Right lobe of liver (tissue), 4 donors: ENCODE results near the gene TMEM266.

Source experiments
- POLR2A ChIP-seq: fragments of 450-650 bp; IDR thresholded peaks from one replicate; pipeline ENCODE4 v1.6.1; 2017; ENCODE audit warnings: antibody characterized with exemption, mild to moderate bottlenecking
- TF ChIP-seq, protein P1 (sequence below), 4 donors: fragments of 200-600 bp in 3 of 4; fragments of 450-650 bp in 1 of 4; IDR thresholded peaks; one replicate each; pipeline versions ENCODE4 v1.5.1 to v1.8.0; 2016 to 2022; ENCODE audit warnings: antibody characterized with exemption in 4 of 4, mild to moderate bottlenecking in 2 of 4
- donor health status: DM: no; HTN: no; CAD: no.
- donor health status: DM: no; HTN: no; CAD: no.
- donor health status: DM: no; HTN: yes; CAD: no.

DNA sequence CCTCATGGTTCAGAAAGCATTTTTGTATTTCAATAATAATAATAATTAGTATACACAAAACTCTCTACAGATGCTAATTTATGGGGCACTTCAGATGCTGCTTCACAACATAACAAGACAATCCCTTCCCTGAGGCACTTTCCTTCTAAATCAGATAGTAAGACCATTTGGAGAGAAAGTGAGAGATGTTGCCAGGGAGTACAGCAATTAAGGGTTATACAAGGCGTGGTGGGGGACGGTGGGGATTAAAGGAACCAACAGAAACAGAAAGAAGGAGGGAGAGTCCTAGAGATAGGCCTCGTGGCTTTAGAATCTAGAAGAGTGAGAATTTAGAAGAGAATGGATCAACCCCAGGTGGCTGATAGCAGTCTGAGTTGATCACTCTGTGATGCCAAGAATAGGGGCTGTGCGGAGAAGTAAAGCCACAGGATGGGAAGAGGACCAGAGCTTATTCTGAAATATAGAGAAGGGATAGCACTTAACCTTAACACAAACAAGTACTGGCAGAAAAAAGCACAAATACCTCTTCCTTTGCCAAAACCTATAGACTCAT, 174.6 kb downstream of the TMEM266 start:
- no peak for TF ChIP-seq POLR2A
- TF ChIP-seq, protein P1, sequence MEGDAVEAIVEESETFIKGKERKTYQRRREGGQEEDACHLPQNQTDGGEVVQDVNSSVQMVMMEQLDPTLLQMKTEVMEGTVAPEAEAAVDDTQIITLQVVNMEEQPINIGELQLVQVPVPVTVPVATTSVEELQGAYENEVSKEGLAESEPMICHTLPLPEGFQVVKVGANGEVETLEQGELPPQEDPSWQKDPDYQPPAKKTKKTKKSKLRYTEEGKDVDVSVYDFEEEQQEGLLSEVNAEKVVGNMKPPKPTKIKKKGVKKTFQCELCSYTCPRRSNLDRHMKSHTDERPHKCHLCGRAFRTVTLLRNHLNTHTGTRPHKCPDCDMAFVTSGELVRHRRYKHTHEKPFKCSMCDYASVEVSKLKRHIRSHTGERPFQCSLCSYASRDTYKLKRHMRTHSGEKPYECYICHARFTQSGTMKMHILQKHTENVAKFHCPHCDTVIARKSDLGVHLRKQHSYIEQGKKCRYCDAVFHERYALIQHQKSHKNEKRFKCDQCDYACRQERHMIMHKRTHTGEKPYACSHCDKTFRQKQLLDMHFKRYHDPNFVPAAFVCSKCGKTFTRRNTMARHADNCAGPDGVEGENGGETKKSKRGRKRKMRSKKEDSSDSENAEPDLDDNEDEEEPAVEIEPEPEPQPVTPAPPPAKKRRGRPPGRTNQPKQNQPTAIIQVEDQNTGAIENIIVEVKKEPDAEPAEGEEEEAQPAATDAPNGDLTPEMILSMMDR (IDR thresholded peaks at IDR 0.05), result no peak
